ENCODE measurements around the gene STIP1. TPM values are rescaled to one million over a fixed set of nuclear protein-coding genes. Genes with fewer than 3 reads are reported as not detected.

STIP1 gene
- total and polyA plus RNA-seq, 9 of the 15 experiments (the other 6 are each of a cell fraction or from before 2014, with no cell fraction given): 58.1 to 465 (median 346) TPM

DNA sequence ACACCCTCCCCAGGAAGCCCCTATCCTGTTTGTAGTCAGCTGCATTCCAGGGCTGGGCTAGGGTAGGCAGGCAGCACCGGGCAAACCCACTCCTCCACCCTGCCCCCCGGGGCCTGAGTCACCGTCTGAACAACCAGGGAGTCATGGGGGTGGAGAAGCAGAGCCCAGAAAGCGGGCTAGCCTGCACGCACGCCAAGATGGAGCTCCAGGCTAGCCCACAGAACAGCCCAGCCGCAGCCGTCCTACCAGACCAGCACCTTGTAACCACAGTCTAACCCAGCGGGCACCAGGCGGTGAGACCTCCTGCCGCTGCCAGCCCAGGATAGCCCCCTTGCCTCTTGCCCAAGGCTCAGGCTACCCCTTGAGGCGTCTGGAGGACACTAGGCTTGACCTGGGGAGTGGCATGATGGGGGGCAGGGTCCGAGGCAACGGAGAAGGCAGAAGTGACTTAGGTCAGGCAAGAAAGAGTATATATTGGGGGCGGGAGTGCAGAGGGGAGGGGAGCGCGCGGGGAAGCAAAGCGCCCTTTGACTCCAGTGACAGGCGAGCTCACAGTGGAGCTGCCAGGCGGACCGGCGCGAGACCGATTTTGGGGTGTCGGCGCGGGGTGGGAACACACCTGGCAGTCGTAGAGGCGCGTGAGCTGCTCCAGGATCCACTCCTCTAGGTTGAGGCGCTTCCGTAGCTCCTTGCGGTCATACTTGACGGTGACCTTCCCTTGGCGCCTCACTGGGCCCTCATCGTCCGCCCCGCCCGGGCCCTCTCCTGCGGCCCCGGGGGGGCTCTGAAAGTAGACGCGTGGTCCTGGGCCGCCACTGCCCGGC, 60.0 kb downstream of the STIP1 start (continued):
- TF ChIP-seq KLF13 (tag; IDR thresholded peaks at IDR 0.05; ENCODE audit: borderline replicate concordance, low read depth) (no peak), MTA1 (IDR thresholded peaks at IDR 0.05; ENCODE audit: borderline replicate concordance) (0 out of 2 replicates have a peak, but pooled peaks have one; percentile 30), ZNF586 (CRISPR knock-in tag; conservative IDR thresholded peaks at IDR 0.05) (no peak), ZNF253 (CRISPR knock-in tag; conservative IDR thresholded peaks at IDR 0.05) (no peak), POLR2AphosphoS5 (IDR thresholded peaks at IDR 0.05; ENCODE audit: control insufficient read depth, insufficient read depth, low read depth, low read length) (0 out of 2 replicates have a peak, but pooled peaks have one; percentile 3), RBM14 (IDR thresholded peaks at IDR 0.05; ENCODE audit: borderline replicate concordance, insufficient read depth, low read depth, low read length) (no peak), ZNF408 (CRISPR knock-in tag; IDR thresholded peaks at IDR 0.05; ENCODE audit: low read depth) (no peak), ZNF165 (CRISPR knock-in tag; IDR thresholded peaks at IDR 0.05; ENCODE audit: borderline replicate concordance) (no peak), KLF10 (CRISPR knock-in tag; IDR thresholded peaks at IDR 0.05) (no peak), CHCHD3 (CRISPR knock-in tag; IDR thresholded peaks at IDR 0.05) (no peak)
- TF ChIP-seq, protein P1, sequence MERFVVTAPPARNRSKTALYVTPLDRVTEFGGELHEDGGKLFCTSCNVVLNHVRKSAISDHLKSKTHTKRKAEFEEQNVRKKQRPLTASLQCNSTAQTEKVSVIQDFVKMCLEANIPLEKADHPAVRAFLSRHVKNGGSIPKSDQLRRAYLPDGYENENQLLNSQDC (CRISPR knock-in tag; IDR thresholded peaks at IDR 0.05): no peak
- TF ChIP-seq, protein P2, sequence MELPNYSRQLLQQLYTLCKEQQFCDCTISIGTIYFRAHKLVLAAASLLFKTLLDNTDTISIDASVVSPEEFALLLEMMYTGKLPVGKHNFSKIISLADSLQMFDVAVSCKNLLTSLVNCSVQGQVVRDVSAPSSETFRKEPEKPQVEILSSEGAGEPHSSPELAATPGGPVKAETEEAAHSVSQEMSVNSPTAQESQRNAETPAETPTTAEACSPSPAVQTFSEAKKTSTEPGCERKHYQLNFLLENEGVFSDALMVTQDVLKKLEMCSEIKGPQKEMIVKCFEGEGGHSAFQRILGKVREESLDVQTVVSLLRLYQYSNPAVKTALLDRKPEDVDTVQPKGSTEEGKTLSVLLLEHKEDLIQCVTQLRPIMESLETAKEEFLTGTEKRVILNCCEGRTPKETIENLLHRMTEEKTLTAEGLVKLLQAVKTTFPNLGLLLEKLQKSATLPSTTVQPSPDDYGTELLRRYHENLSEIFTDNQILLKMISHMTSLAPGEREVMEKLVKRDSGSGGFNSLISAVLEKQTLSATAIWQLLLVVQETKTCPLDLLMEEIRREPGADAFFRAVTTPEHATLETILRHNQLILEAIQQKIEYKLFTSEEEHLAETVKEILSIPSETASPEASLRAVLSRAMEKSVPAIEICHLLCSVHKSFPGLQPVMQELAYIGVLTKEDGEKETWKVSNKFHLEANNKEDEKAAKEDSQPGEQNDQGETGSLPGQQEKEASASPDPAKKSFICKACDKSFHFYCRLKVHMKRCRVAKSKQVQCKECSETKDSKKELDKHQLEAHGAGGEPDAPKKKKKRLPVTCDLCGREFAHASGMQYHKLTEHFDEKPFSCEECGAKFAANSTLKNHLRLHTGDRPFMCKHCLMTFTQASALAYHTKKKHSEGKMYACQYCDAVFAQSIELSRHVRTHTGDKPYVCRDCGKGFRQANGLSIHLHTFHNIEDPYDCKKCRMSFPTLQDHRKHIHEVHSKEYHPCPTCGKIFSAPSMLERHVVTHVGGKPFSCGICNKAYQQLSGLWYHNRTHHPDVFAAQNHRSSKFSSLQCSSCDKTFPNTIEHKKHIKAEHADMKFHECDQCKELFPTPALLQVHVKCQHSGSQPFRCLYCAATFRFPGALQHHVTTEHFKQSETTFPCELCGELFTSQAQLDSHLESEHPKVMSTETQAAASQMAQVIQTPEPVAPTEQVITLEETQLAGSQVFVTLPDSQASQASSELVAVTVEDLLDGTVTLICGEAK (IDR thresholded peaks at IDR 0.05): no peak
- TF ChIP-seq, protein P2 (CRISPR knock-in tag; IDR thresholded peaks at IDR 0.05): no peak
- TF ChIP-seq, protein P3, sequence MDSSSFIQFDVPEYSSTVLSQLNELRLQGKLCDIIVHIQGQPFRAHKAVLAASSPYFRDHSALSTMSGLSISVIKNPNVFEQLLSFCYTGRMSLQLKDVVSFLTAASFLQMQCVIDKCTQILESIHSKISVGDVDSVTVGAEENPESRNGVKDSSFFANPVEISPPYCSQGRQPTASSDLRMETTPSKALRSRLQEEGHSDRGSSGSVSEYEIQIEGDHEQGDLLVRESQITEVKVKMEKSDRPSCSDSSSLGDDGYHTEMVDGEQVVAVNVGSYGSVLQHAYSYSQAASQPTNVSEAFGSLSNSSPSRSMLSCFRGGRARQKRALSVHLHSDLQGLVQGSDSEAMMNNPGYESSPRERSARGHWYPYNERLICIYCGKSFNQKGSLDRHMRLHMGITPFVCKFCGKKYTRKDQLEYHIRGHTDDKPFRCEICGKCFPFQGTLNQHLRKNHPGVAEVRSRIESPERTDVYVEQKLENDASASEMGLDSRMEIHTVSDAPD (CRISPR knock-in tag; IDR thresholded peaks at IDR 0.05): no peak
